OCI-LY1 (cell line): ENCODE measurements around the gene TPRKB.

Source experiments
- H2AFZ ChIP-seq: fragments of 200-600 bp; sonication (generic), shearing (Covaris generic); 2 replicates; pipeline ENCODE4 v1.6.0; 2014; ENCODE audit warnings: antibody characterized with exemption, mild to moderate bottlenecking, low read length
- H3F3A ChIP-seq: fragments of 200-600 bp; sonication (generic), shearing (Covaris generic); 2 replicates; pipeline ENCODE4 v1.6.0; 2014; ENCODE audit warnings: mild to moderate bottlenecking, antibody characterized with exemption, low read length, moderate library complexity; ENCODE audit not compliant: insufficient read depth
- H3K27ac ChIP-seq: fragments of 200-600 bp; sonication (generic); 2 replicates; pipeline ENCODE4 v1.5.1; 2014; ENCODE audit warnings: low read length, mixed run types, mild to moderate bottlenecking, low read depth; ENCODE audit not compliant: poor library complexity, severe bottlenecking
- H3K27me3 ChIP-seq: fragments of 200-600 bp; sonication (generic); 2 replicates; pipeline ENCODE4 v1.6.0; 2014; ENCODE audit warnings: antibody characterized with exemption, mild to moderate bottlenecking, low read length, moderate library complexity; ENCODE audit not compliant: insufficient read depth
- H3K36me3 ChIP-seq: fragments of 200-600 bp; sonication (generic); 2 replicates; pipeline ENCODE4 v1.6.1; 2014; ENCODE audit warnings: mild to moderate bottlenecking, antibody characterized with exemption, low read length, moderate library complexity, mixed read lengths; ENCODE audit not compliant: insufficient read depth
- H3K4me1 ChIP-seq: fragments of 200-600 bp; sonication (generic); 2 replicates; pipeline ENCODE4 v1.5.1; 2014; ENCODE audit warnings: mild to moderate bottlenecking, low read length, moderate library complexity; ENCODE audit not compliant: insufficient read depth, severe bottlenecking
- H3K4me2 ChIP-seq: fragments of 200-600 bp; sonication (generic), shearing (Covaris generic); 2 replicates; pipeline ENCODE4 v1.6.1; 2014; ENCODE audit warnings: low read length
- H3K4me3 ChIP-seq: fragments of 200-600 bp; sonication (generic); 2 replicates; pipeline ENCODE4 v1.5.1; 2014; ENCODE audit warnings: low read length, low read depth, mild to moderate bottlenecking, mixed read lengths; ENCODE audit not compliant: poor library complexity, severe bottlenecking
- H3K79me2 ChIP-seq: fragments of 200-600 bp; shearing (Covaris generic); 2 replicates; pipeline ENCODE4 v1.6.1; 2016; ENCODE audit warnings: mixed run types, low read length, mixed read lengths; ENCODE audit not compliant: insufficient read depth
- H3K9ac ChIP-seq: fragments of 200-600 bp; sonication (generic), shearing (Covaris generic); 2 replicates; pipeline ENCODE4 v1.6.1; 2014; ENCODE audit warnings: mild to moderate bottlenecking, low read length, mixed read lengths
- H3K9me2 ChIP-seq: fragments of 200-600 bp; sonication (generic), shearing (Covaris generic); 2 replicates; pipeline ENCODE4 v1.6.1; 2014; ENCODE audit warnings: low read depth, mild to moderate bottlenecking, low read length, mixed read lengths
- H3K9me3 ChIP-seq: fragments of 200-600 bp; shearing (Covaris generic); 2 replicates; pipeline ENCODE4 v1.6.1; 2014; ENCODE audit warnings: low read length, mixed read lengths
- H4K20me1 ChIP-seq: fragments of 200-600 bp; sonication (generic), shearing (Covaris generic); 2 replicates; pipeline ENCODE4 v1.6.0; 2016; ENCODE audit warnings: mild to moderate bottlenecking, low read length; ENCODE audit not compliant: insufficient read depth
- EZH2 ChIP-seq: fragments of 200-600 bp; sonication (generic), shearing (Covaris generic); IDR thresholded peaks from 2 replicates; pipeline ENCODE4 v1.8.0; 2017; ENCODE audit warnings: borderline replicate concordance, mixed run types, mild to moderate bottlenecking, antibody characterized with exemption, low read length, moderate library complexity, mixed read lengths
- TF ChIP-seq, protein P1 (sequence below): fragments of 200-600 bp; sonication (generic), shearing (Covaris generic); IDR thresholded peaks from 2 replicates; pipeline ENCODE4 v1.5.1; 2017; ENCODE audit warnings: mild to moderate bottlenecking, antibody characterized with exemption, low read length, moderate library complexity, mixed read lengths

The TPRKB gene

GRCh38 chr2:73766994-73767393 lies 29.8 kb upstream of the TPRKB start:
- H3F3A ChIP-seq, result no peaks in the 10 kb centered on the region
- TF ChIP-seq, protein P1, sequence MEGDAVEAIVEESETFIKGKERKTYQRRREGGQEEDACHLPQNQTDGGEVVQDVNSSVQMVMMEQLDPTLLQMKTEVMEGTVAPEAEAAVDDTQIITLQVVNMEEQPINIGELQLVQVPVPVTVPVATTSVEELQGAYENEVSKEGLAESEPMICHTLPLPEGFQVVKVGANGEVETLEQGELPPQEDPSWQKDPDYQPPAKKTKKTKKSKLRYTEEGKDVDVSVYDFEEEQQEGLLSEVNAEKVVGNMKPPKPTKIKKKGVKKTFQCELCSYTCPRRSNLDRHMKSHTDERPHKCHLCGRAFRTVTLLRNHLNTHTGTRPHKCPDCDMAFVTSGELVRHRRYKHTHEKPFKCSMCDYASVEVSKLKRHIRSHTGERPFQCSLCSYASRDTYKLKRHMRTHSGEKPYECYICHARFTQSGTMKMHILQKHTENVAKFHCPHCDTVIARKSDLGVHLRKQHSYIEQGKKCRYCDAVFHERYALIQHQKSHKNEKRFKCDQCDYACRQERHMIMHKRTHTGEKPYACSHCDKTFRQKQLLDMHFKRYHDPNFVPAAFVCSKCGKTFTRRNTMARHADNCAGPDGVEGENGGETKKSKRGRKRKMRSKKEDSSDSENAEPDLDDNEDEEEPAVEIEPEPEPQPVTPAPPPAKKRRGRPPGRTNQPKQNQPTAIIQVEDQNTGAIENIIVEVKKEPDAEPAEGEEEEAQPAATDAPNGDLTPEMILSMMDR, result no peak
- no peak for TF ChIP-seq EZH2
- H3K79me2 ChIP-seq, result no peaks in the 10 kb centered on the region
- no peaks in the 10 kb centered on the region for H3K4me1 ChIP-seq
- peaks cover 81% of the 10 kb centered on the region for H3K36me3 ChIP-seq
- no peak overlapping the region for H3K4me2 ChIP-seq
- H3K9ac ChIP-seq, result no peak overlapping the region
- H4K20me1 ChIP-seq, result no peaks in the 10 kb centered on the region
- H2AFZ ChIP-seq, result no peak overlapping the region
- no peaks in the 10 kb centered on the region for H3K27me3 ChIP-seq
- H3K9me3 ChIP-seq, result no peaks in the 10 kb centered on the region
- H3K9me2 ChIP-seq, result no peaks in the 10 kb centered on the region
- no peak overlapping the region for H3K27ac ChIP-seq
- H3K4me3 ChIP-seq, result no peak overlapping the region

DNA sequence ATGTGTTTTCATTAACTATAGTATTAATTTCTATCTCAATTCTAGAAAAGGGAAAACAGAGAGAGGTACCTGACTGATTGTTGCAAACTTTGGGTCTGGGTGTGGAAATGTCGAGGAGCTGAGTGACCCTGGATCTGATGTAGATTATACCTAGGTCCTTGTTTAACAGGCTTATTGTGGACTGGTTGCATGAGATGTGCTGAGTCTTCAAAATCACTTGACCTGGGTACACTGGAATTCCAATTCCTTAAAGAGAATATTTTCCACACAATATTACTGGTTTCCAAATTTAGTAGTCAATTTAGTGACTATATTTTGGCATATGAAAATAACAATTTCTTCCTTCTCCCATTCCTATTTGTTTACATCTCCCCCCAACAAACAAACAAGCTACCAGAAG lies 29.2 kb upstream of the TPRKB start:
- H3K79me2 ChIP-seq, result no peaks in the 10 kb centered on the region
- no peaks in the 10 kb centered on the region for H3K4me1 ChIP-seq
- H3K9ac ChIP-seq, result no peak overlapping the region
- no peak overlapping the region for H3K4me3 ChIP-seq
- H3K27ac ChIP-seq, result no peak overlapping the region
- peaks cover 87% of the 10 kb centered on the region for H3K36me3 ChIP-seq
- H3K27me3 ChIP-seq, result no peaks in the 10 kb centered on the region
- TF ChIP-seq, protein P1, result no peak
- TF ChIP-seq EZH2, result no peak
- no peak overlapping the region for H3K4me2 ChIP-seq
- no peaks in the 10 kb centered on the region for H3K9me3 ChIP-seq
- no peaks in the 10 kb centered on the region for H3K9me2 ChIP-seq
- no peak overlapping the region for H2AFZ ChIP-seq
- no peaks in the 10 kb centered on the region for H4K20me1 ChIP-seq
- no peaks in the 10 kb centered on the region for H3F3A ChIP-seq

DNA sequence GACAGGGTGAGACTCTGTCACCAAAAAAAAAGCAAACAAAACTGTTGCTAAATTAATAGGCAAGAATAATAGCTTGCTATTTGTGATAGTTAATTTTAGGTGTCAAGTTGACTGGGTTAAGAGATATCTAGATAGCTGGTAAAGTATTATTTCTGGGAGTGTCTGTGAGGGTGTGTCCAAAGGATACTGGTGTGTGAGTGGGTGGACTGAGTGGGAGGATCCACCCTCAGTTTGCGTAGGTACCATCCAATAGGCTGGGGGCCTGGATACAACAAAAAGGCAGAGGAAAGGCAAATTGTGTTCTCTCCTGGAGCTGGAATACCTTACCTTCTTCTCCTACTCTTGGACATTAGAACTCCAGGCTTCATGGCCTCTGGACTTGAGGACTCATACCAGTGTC lies 27.8 kb upstream of the TPRKB start:
- no peaks in the 10 kb centered on the region for H4K20me1 ChIP-seq
- H3K9me2 ChIP-seq, result no peaks in the 10 kb centered on the region
- no peak overlapping the region for H2AFZ ChIP-seq
- H3K27ac ChIP-seq, result no peak overlapping the region
- H3F3A ChIP-seq, result no peaks in the 10 kb centered on the region
- no peak overlapping the region for H3K4me3 ChIP-seq
- no peaks in the 10 kb centered on the region for H3K4me1 ChIP-seq
- peaks cover 88% of the 10 kb centered on the region for H3K36me3 ChIP-seq
- no peak for TF ChIP-seq EZH2
- TF ChIP-seq, protein P1, result no peak
- no peaks in the 10 kb centered on the region for H3K27me3 ChIP-seq
- no peak overlapping the region for H3K9ac ChIP-seq
- H3K9me3 ChIP-seq, result no peaks in the 10 kb centered on the region
- no peak overlapping the region for H3K4me2 ChIP-seq
- no peaks in the 10 kb centered on the region for H3K79me2 ChIP-seq
